MCF 10A (cell line): Measurements from ENCODE around the gene AKAP3. TPM values are rescaled to one million over a fixed set of nuclear protein-coding genes. Genes with fewer than 3 reads are reported as not detected.
A peak's percentile ranks its signal among the peaks of the same experiment; 100 is the strongest.

Source experiments
- BruUV-seq: library from RNA; stranded (reverse); fragments of 400-500 nt; replicated peaks from 2 replicates; lab custom pipeline; 2021; lab: Mats Ljungman, UMichigan
- CTCF ChIA-PET: fragments of 300-600 bp; sonication (Branson Sonifier 250); formaldehyde crosslinking; extraction: SDS; loops from one replicate; lab custom pipeline; 2021; ENCODE audit warnings: antibody characterized with exemption, inconsistent platforms; lab: Yijun Ruan, JAX
- POLR2A ChIA-PET: fragments of 300-600, 350-650 bp; sonication (Branson Sonifier 250); formaldehyde crosslinking; extraction: SDS; loops from one replicate; lab custom pipeline; 2020; ENCODE audit warnings: antibody characterized with exemption, inconsistent platforms; lab: Yijun Ruan, JAX
- DNase-seq: peaks from one replicate; pipeline ENCODE4 v3.0.0-alpha.2; 2018; ENCODE audit not compliant: unreplicated experiment
- H3K27ac Mint-ChIP-seq: one replicate; pipeline ENCODE4 v1.8.0; 2022; ENCODE audit warnings: mild to moderate bottlenecking, low read depth, mixed read lengths; ENCODE audit not compliant: unreplicated experiment
- H3K27me3 Mint-ChIP-seq: one replicate; pipeline ENCODE4 v1.8.0; 2022; ENCODE audit warnings: mixed read lengths; ENCODE audit not compliant: insufficient read depth, unreplicated experiment
- H3K36me3 Mint-ChIP-seq: one replicate; pipeline ENCODE4 v1.8.0; 2022; ENCODE audit warnings: mild to moderate bottlenecking, moderate library complexity, mixed read lengths; ENCODE audit not compliant: insufficient read depth, unreplicated experiment
- H3K4me1 Mint-ChIP-seq: one replicate; pipeline ENCODE4 v1.8.0; 2022; ENCODE audit warnings: mixed read lengths; ENCODE audit not compliant: insufficient read depth, unreplicated experiment
- H3K4me3 Mint-ChIP-seq: one replicate; pipeline ENCODE4 v1.8.0; 2022; ENCODE audit warnings: mild to moderate bottlenecking, moderate library complexity, mixed read lengths; ENCODE audit not compliant: unreplicated experiment
- H3K9me3 Mint-ChIP-seq: one replicate; pipeline ENCODE4 v1.8.0; 2022; ENCODE audit warnings: mixed read lengths; ENCODE audit not compliant: unreplicated experiment
- CTCF ChIP-seq: fragments of 200-600 bp; IDR thresholded peaks from one replicate; pipeline ENCODE4 v1.8.0; 2022; ENCODE audit warnings: antibody characterized with exemption, mild to moderate bottlenecking; ENCODE audit not compliant: unreplicated experiment
- intact Hi-C: fragments of 100-400 bp; cut with micrococcal nuclease; formaldehyde crosslinking; loops from 2 replicates; pipeline ENCODE4 v1.14.1; 2022
- total RNA-seq: library from RNA; stranded (reverse); gene quantifications from 2 replicates; pipeline ENCODE4 v1.2.3, GENCODE V29; 2022

The AKAP3 gene
- total RNA-seq, 1 experiment from 2014 or later: 0.54 TPM

GRCh38 chr12:4653257-4653656, 4.4 kb upstream of the AKAP3 start:
- no peak for TF ChIP-seq CTCF
- H3K27ac Mint-ChIP-seq: no peak overlapping the region
- no TSS peak for BruUV-seq
- POLR2A ChIA-PET: interaction anchor here (0.9 to 1.4 kb wide), 3 partner anchors 9 to 333 kb away, joined by 3 read pairs; no protein-coding TSS in a partner anchor
- intact Hi-C loops: no loop called here
- DNase-seq: no peak
- H3K36me3 Mint-ChIP-seq: peaks cover 34% of the 10 kb centered on the region
- H3K27me3 Mint-ChIP-seq: no peaks in the 10 kb centered on the region
- H3K4me3 Mint-ChIP-seq: no peak overlapping the region
- CTCF ChIA-PET: no interaction called here
- H3K4me1 Mint-ChIP-seq: peaks cover 29% of the 10 kb centered on the region
- no peaks in the 10 kb centered on the region for H3K9me3 Mint-ChIP-seq

- ChIA-PET POLR2A (interaction anchor here (0.7 to 2.5 kb wide), 17 partner anchors 14 to 373 kb away, joined by 3 to 30 read pairs (median 4); partner anchors contain the start of gene RAD51AP1), CTCF (interaction anchor here (0.6 to 2.9 kb wide), 11 partner anchors 17 to 1463 kb away, joined by 3 to 17 read pairs (median 4); no protein-coding TSS in a partner anchor)
- BruUV-seq: no TSS peak
- no peaks in the 10 kb centered on the region for H3K9me3 Mint-ChIP-seq
- peaks cover 3% of the 10 kb centered on the region for H3K36me3 Mint-ChIP-seq
- no peak for TF ChIP-seq CTCF
- DNase-seq: no peak
- H3K27ac Mint-ChIP-seq: peak overlapping the region; percentile 99
- H3K27me3 Mint-ChIP-seq: no peaks in the 10 kb centered on the region
- H3K4me1 Mint-ChIP-seq: peaks cover 29% of the 10 kb centered on the region
- intact Hi-C loops: loop anchor here (1.0 to 5.0 kb wide), 2 partner anchors 45 to 108 kb away; no protein-coding TSS in a partner anchor
- peak overlapping the region; percentile 97 for H3K4me3 Mint-ChIP-seq
Measured at GRCh38 chr12:4649358-4649661, 459 bp upstream of the AKAP3 start.

GRCh38 chr12:4648104-4648500, 749 bp downstream of the AKAP3 start:
- BruUV-seq: no TSS peak
- DNase-seq: no peak
- Mint-ChIP-seq H3K4me1 (peaks cover 29% of the 10 kb centered on the region), H3K36me3 (no peaks in the 10 kb centered on the region), H3K27me3 (no peaks in the 10 kb centered on the region), H3K4me3 (peak overlapping the region; percentile 97), H3K9me3 (no peaks in the 10 kb centered on the region), H3K27ac (peak overlapping the region; percentile 99)
- POLR2A ChIA-PET: interaction anchor here (0.6 to 2.5 kb wide), 12 partner anchors 15 to 372 kb away, joined by 3 to 30 read pairs (median 4); partner anchors contain the start of gene RAD51AP1
- CTCF ChIA-PET: interaction anchor here (0.6 to 2.9 kb wide), 3 partner anchors 43 to 1818 kb away, joined by 3 to 17 read pairs (median 7); no protein-coding TSS in a partner anchor
- TF ChIP-seq CTCF: no peak
- intact Hi-C loops: loop anchor here (5.0 kb wide), 1 partner anchor 109 kb away; no protein-coding TSS in a partner anchor

GRCh38 chr12:4645023-4645422, 3.8 kb downstream of the AKAP3 start:
- intact Hi-C loops: loop anchor here (5.0 kb wide), 1 partner anchor 112 kb away; no protein-coding TSS in a partner anchor
- BruUV-seq: no TSS peak
- Mint-ChIP-seq H3K4me1 (peaks cover 8% of the 10 kb centered on the region), H3K36me3 (no peaks in the 10 kb centered on the region), H3K27me3 (no peaks in the 10 kb centered on the region), H3K9me3 (no peaks in the 10 kb centered on the region), H3K27ac (no peak overlapping the region), H3K4me3 (no peak overlapping the region)
- ChIA-PET CTCF (interaction anchor here (0.6 to 1.5 kb wide), 2 partner anchors 10 to 66 kb away, joined by 3 to 4 read pairs; no protein-coding TSS in a partner anchor), POLR2A (interaction anchor here (1.1 kb wide), 1 partner anchor 85 kb away, joined by 4 read pairs; no protein-coding TSS in a partner anchor)
- no peak for TF ChIP-seq CTCF
- DNase-seq: no peak
